Tibial artery (tissue), 4 donors: ENCODE data around the gene SLC25A29.
"Not testable (repeated sequence)": the region's sequence is repeated elsewhere in the genome, so short reads cannot be mapped to it uniquely, and the experiment has no call there.

Experiments
- DNase-seq, 2 donors: peaks; one replicate each; pipeline ENCODE4 v3.0.0-alpha.2; 2019
- H3K27ac ChIP-seq, 2 donors: fragments of 200-600 bp; sonication (generic) in 1 of 2; 1 replicate in 1 of 2; 2 replicates in 1 of 2; pipeline ENCODE4 v1.5.1; 2018 to 2019; ENCODE audit warnings: mild to moderate bottlenecking in 1 of 2
- H3K27me3 ChIP-seq, 2 donors: fragments of 200-600 bp; sonication (generic) in 1 of 2; one replicate each; pipeline versions ENCODE4 v1.5.1 to v1.6.0; 2016 to 2019
- H3K36me3 ChIP-seq, 3 donors: fragments of 200-600 bp; sonication (generic) in 2 of 3; one replicate each; pipeline ENCODE4 v1.5.1; 2016 to 2019; ENCODE audit warnings: mild to moderate bottlenecking in 2 of 3
- H3K4me1 ChIP-seq, 4 donors: fragments of 200-600 bp; sonication (generic) in 2 of 4; 1 replicate in 3 of 4; 2 replicates in 1 of 4; pipeline ENCODE4 v1.5.1; 2016 to 2019
- H3K4me3 ChIP-seq, 2 donors: fragments of 200-600 bp; sonication (generic) in 1 of 2; 1 replicate in 1 of 2; 2 replicates in 1 of 2; pipeline ENCODE4 v1.5.1; 2018 to 2019; ENCODE audit warnings: mild to moderate bottlenecking in 2 of 2
- H3K9me3 ChIP-seq, 3 donors: fragments of 200-600 bp; sonication (generic) in 1 of 3; one replicate each; pipeline ENCODE4 v1.5.1; 2016 to 2019
- intact Hi-C: fragments of 100-400 bp; cut with DNase I; formaldehyde crosslinking; loops from one replicate; pipeline ENCODE4 v1.15.0; 2023; ENCODE audit warnings: low total_unique reads
- TF ChIP-seq, protein P1 (sequence below), 2 experiments: fragments of 200-600 bp in 1 of 2; fragments of 450-650 bp in 1 of 2; IDR thresholded peaks; one replicate each; pipeline ENCODE4 v1.5.1; 2017 to 2019; ENCODE audit warnings: antibody characterized with exemption in 2 of 2, mild to moderate bottlenecking in 1 of 2, moderate library complexity in 1 of 2

The SLC25A29 gene

GRCh38 chr14:100346306-100347091 lies 40.3 kb upstream of the SLC25A29 start:
- peaks cover 0 to 10% (median 10%) of the 10 kb centered on the region in 4 donors for H3K4me1 ChIP-seq
- no peaks in the 10 kb centered on the region for H3K9me3 ChIP-seq
- intact Hi-C loops = no loop called here
- TF ChIP-seq, protein P1, sequence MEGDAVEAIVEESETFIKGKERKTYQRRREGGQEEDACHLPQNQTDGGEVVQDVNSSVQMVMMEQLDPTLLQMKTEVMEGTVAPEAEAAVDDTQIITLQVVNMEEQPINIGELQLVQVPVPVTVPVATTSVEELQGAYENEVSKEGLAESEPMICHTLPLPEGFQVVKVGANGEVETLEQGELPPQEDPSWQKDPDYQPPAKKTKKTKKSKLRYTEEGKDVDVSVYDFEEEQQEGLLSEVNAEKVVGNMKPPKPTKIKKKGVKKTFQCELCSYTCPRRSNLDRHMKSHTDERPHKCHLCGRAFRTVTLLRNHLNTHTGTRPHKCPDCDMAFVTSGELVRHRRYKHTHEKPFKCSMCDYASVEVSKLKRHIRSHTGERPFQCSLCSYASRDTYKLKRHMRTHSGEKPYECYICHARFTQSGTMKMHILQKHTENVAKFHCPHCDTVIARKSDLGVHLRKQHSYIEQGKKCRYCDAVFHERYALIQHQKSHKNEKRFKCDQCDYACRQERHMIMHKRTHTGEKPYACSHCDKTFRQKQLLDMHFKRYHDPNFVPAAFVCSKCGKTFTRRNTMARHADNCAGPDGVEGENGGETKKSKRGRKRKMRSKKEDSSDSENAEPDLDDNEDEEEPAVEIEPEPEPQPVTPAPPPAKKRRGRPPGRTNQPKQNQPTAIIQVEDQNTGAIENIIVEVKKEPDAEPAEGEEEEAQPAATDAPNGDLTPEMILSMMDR (IDR thresholded peaks at IDR 0.05) = no peak
- no peaks in the 10 kb centered on the region for H3K27me3 ChIP-seq
- H3K27ac ChIP-seq = no peak overlapping the region
- DNase-seq = no peak
- no peak overlapping the region for H3K4me3 ChIP-seq
- peaks cover 15 to 67% (median 49%) of the 10 kb centered on the region in 3 donors for H3K36me3 ChIP-seq

DNA sequence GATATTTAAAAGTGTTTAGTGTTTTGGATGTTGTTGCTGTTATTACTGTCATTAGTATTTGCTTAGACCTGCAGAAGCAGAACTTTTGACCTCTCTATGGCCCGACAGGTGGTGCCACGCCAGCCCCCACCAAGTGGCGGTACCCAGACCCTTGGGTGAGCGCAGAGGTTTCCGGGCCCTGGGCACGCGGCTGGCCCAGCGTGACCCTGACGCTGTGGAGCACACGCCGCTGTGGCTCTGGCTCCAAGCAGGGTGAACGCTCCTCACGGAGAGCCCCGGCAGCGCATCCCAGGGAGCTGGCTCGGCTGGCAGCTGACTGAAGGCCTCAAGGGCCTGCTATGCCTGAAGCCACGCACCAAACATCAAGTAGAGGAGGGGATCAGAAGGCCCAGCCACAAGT lies 39.5 kb upstream of the SLC25A29 start:
- Histone ChIP-seq H3K9me3 (no peaks in the 10 kb centered on the region), H3K4me1 (peaks cover 0 to 18% (median 16%) of the 10 kb centered on the region in 4 donors), H3K27me3 (no peaks in the 10 kb centered on the region), H3K27ac (no peak overlapping the region), H3K36me3 (peaks cover 9 to 59% (median 42%) of the 10 kb centered on the region in 3 donors), H3K4me3 (no peak overlapping the region)
- no peak for DNase-seq
- intact Hi-C loops = no loop called here
- TF ChIP-seq, protein P1 (IDR thresholded peaks at IDR 0.05) = no peak

DNA sequence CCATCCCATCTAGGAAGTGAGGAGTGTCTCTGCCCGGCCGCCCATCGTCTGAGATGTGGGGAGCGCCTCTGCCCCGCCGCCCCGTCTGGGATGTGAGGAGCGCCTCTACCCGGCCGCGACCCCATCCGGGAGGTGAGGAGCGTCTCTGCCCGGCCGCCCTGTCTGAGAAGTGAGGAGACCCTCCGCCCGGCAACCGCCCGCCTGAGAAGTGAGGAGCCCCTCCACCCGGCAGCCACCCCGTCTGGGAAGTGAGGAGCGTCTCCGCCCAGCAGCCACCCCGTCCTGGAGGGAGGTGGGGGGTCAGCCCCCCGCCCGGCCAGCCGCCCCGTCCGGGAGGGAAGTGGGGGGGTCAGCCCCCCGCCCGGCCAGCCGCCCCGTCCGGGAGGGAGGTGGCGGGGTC lies 38.4 kb upstream of the SLC25A29 start:
- DNase-seq, H3K4me3 ChIP-seq, H3K27me3 ChIP-seq, H3K9me3 ChIP-seq, intact Hi-C loops, H3K27ac ChIP-seq: not testable (repeated sequence)
- Histone ChIP-seq H3K36me3 (peaks cover 7 to 60% (median 44%) of the 10 kb centered on the region in 3 donors), H3K4me1 (peaks cover 0 to 23% (median 16%) of the 10 kb centered on the region in 4 donors)

DNA sequence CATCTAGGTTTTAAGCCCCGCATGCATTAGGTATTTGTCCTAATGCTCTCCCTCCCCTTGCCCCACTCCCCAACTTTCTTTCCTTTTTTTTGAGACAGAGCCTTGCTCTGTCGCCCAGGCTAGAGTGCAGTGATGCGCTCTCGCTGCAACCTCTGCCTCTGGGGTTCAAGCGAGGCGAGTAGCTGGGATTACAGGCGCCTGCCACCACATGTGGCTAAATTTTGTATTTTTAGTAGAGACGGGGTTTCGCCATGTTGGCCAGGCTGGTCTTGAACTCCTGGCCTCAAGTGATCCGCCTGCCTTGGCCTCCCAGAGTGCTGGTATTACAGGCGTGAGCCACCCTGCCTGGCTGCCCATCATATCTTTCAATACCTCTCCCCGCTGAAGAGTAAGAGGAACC lies 36.6 kb upstream of the SLC25A29 start:
- peaks cover 2 to 47% (median 28%) of the 10 kb centered on the region in 3 donors for H3K36me3 ChIP-seq
- H3K9me3 ChIP-seq, H3K4me3 ChIP-seq, DNase-seq, intact Hi-C loops, H3K27me3 ChIP-seq: not testable (repeated sequence)
- H3K4me1 ChIP-seq = peaks cover 0 to 23% (median 16%) of the 10 kb centered on the region in 4 donors
- peak overlapping the region; percentile 77 to 78 for H3K27ac ChIP-seq

DNA sequence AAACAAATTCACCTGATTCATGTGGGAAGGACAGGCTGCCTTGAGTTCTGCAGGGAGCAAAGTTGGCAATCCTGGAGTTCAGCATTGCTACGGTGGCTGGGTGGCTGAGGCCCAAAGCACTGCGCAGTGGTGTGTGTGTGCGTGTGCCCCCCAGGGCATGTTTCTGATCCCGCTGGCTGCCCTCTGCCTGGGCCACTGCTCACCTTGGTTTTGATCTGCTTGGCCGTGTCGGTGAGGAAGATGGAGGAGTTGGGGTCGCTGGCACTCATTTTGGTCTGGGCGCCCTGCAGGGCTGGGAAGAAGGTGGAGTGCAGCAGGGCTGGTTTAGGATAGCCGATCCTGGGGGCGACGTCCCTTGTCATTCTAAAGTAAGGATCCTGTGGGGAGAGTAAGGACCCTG lies 36.0 kb upstream of the SLC25A29 start:
- TF ChIP-seq, protein P1 (IDR thresholded peaks at IDR 0.05) = no peak
- peak overlapping the region; percentile 77 to 78 for H3K27ac ChIP-seq
- intact Hi-C loops = no loop called here
- H3K4me3 ChIP-seq = no peak overlapping the region
- H3K27me3 ChIP-seq = no peaks in the 10 kb centered on the region
- peaks cover 0 to 23% (median 16%) of the 10 kb centered on the region in 4 donors for H3K4me1 ChIP-seq
- H3K9me3 ChIP-seq = no peaks in the 10 kb centered on the region
- H3K36me3 ChIP-seq = peaks cover 5 to 47% (median 31%) of the 10 kb centered on the region in 3 donors
- DNase-seq = no peak

DNA sequence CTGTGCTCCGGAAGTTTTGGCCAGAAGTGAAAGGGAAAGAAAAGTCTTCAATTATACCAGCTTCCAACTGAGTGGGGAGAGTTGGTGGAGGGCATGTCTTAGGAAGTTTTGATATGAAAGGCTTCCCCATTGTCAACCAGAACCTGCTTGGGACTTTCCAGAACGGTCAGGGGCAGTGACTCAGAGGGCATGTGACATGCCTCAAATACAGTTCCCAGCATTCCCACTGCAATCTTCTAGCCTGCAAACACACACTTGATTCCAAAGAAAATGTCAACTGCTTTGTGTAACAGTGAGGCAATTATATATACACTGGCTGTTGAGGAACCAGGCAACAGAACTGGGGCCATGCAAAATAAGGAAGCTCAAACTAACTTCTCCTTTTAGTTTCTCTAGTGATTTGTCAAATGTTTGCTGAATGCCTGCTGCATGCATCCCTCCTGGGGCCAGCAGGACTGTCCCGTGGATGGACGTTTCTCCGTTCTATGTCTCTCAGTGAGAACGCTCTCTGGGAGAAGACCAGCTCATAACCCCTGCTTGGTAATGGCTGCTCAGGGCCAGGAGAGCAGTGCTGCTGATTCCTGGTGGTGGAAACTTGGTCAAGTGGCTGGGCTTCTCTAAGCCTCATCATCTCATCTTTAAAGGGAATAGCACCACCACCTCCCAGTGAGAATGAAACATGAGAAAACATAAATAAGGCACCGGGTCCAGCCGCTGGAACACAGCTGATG lies 35.2 kb upstream of the SLC25A29 start:
- no peak overlapping the region for H3K4me3 ChIP-seq
- peaks cover 0 to 23% (median 16%) of the 10 kb centered on the region in 4 donors for H3K4me1 ChIP-seq
- peak overlapping the region; percentile 77 to 78 for H3K27ac ChIP-seq
- H3K27me3 ChIP-seq = no peaks in the 10 kb centered on the region
- TF ChIP-seq, protein P1 (IDR thresholded peaks at IDR 0.05) = no peak
- intact Hi-C loops = no loop called here
- DNase-seq = peak; percentile 71 to 83
- no peaks in the 10 kb centered on the region for H3K9me3 ChIP-seq
- H3K36me3 ChIP-seq = peaks cover 12 to 47% (median 34%) of the 10 kb centered on the region in 3 donors
